Ishikawa (cell line): Measurements from ENCODE around the gene EEF1E1.

Source experiments
- FOXM1 ChIP-seq: IDR thresholded peaks from 2 replicates; pipeline ENCODE4 v1.6.1; 2012; ENCODE audit warnings: low read depth, borderline replicate concordance
- RAD21 ChIP-seq: IDR thresholded peaks from 2 replicates; pipeline ENCODE4 v1.6.1; 2012; ENCODE audit warnings: low read depth
- TAF1 ChIP-seq: IDR thresholded peaks from 2 replicates; pipeline ENCODE4 v1.6.1; 2012; ENCODE audit warnings: low read depth, mild to moderate bottlenecking
- TCF12 ChIP-seq: IDR thresholded peaks from 2 replicates; pipeline ENCODE4 v1.6.1; 2012; ENCODE audit warnings: low read depth

DNA sequence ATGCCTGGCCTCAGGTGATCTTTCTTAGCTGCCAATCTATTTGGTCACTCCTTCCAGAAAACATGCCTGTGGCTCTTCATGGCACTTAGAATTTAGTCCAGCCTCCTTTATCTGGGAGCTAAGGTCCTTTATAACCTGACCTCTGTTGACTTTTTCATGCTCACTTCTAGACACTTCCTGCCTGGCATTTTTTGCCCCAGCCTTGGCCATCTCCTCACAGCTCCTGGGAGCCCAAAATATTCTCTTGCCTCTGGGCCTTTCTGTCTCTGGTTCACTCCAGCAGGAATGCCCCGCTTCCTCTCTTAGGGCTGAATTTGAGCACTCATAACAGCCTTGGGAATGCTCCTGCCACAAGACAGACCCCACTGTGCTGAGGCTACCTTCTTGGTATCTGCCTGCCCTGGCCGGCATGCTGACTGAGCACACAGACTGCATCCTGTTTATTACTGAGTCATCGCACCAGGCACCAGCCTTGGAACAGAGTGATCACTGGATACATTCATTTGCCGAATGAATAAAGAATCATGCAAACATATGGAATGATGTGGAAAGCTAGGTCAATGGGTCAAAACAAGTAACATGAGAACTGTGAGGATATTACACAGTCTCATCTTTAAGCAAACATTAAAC is 5.8 kb upstream of the EEF1E1 start:
- TF ChIP-seq FOXM1 (no peak), TAF1 (no peak), RAD21 (no peak), TCF12 (no peak)
